ENCODE data around the gene PCMT1. TPM values are rescaled to one million over a fixed set of nuclear protein-coding genes. Genes with fewer than 3 reads are reported as not detected.
"Not testable (repeated sequence)": the region's sequence is repeated elsewhere in the genome, so short reads cannot be mapped to it uniquely, and the experiment has no call there.

Gene PCMT1
- total RNA-seq, 4 donors from 2014 or later, result 25.8 to 97.3 (median 64.4) TPM

GRCh38 chr6:149751239-149751638 lies 1.7 kb downstream of the PCMT1 start:
- peak overlapping the region in 1 of 4 donors; percentile 74 for H3K4me3 ChIP-seq
- H3K27ac ChIP-seq, result peak overlapping the region in 1 of 4 donors; percentile 95
- intact Hi-C loops (cut with DNase I; ENCODE audit: low total_unique reads) (loop anchor here (5.0 kb wide), 1 partner anchor 1621 kb away; no protein-coding TSS in a partner anchor), in situ Hi-C loops (cut with MboI; ENCODE audit: low pct_ligation_motif_present in 1 of 4, low pct_unique_long_range_greater_than_20kb in 1 of 4, low sequenced_read_pairs in 3 of 4) (no loop called here)
- no peak for DNase-seq
- H3K4me1 ChIP-seq, result peaks cover 9 to 32% (median 27%) of the 10 kb centered on the region in 4 donors
- no peak for TF ChIP-seq POLR2A (IDR thresholded peaks at IDR 0.05)
- TF ChIP-seq POLR2AphosphoS5 (IDR thresholded peaks at IDR 0.05), result no peak
- H3K27me3 ChIP-seq, result no peaks in the 10 kb centered on the region
- H3K9me3 ChIP-seq, result no peaks in the 10 kb centered on the region
- WGBS, 2 donors (ENCODE audit: low coverage in 1 of 2), result 81 to 100% methylated on average over 2 to 8 of the region's 8 CpGs
- no peaks in the 10 kb centered on the region for H3K36me3 ChIP-seq

DNA sequence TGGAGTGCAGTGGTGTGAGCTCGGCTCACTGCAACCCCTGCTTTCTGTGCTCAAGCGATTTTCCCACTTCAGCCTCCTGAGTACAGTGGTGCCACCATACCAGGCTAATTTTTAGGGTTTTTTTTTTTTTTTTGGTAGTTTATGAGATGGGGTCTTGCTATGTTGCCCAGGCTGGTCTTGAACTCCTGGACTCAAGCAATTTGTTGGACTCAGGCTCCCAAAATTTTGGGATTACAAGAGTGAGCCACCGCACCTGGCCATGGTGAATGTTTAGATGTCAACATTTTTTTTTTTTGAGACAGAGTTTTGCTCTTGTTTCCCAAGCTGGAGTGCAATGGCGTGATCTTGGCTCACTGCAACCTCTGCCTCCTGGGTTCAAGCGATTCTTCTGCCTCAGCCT lies 2.4 kb downstream of the PCMT1 start:
- H3K27ac ChIP-seq; in situ Hi-C loops (cut with MboI; ENCODE audit: low pct_ligation_motif_present in 1 of 4, low pct_unique_long_range_greater_than_20kb in 1 of 4, low sequenced_read_pairs in 3 of 4); DNase-seq; H3K27me3 ChIP-seq; H3K36me3 ChIP-seq; H3K4me3 ChIP-seq; H3K9me3 ChIP-seq: not testable (repeated sequence)
- WGBS, 2 donors (ENCODE audit: low coverage in 1 of 2), result 98 to 100% methylated on average over 1 to 5 of the region's 5 CpGs
- intact Hi-C loops (cut with DNase I; ENCODE audit: low total_unique reads), result loop anchor here (5.0 kb wide), 1 partner anchor 1620 kb away; no protein-coding TSS in a partner anchor
- peaks cover 9 to 28% (median 25%) of the 10 kb centered on the region in 4 donors for H3K4me1 ChIP-seq

DNA sequence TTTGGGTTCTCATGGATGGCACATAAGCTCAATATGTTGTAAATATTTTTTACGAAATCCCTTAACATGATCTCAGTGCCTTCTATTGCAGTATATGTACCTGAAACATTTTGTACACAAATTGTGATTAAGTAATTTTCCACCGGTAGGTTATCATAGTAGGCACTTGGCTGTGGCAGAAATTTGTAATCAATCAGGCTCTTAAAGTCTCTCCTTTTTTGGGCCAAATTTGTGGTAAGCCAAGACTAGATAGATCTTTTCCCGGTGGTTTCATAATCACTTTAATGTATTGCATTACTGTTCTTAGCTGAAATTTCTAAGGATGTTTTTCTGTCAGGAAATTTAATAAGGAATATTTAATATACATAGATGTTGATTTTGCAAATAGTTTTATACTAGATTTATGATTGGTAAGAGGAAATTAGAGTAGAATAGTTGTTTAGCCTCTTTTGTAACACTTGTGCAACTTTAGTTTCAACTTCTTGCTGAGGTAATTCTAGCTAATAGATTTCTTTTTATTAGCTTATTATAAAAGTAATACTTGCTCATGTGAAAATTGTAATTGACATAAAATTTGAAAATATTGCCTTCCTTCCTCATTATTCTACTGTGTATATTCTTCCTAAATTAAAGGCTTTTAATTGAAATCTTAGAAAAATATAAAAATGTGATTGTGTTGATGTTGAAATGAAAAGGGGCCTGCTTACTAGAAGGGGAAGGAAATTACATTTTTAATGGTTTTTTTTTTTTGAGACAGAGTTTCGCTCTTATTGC lies 3.2 kb downstream of the PCMT1 start:
- intact Hi-C loops (cut with DNase I; ENCODE audit: low total_unique reads), result loop anchor here (5.0 kb wide), 1 partner anchor 1620 kb away; no protein-coding TSS in a partner anchor
- TF ChIP-seq POLR2A (IDR thresholded peaks at IDR 0.05) (no peak), POLR2AphosphoS5 (IDR thresholded peaks at IDR 0.05) (no peak), EP300 (IDR thresholded peaks at IDR 0.05; ENCODE audit: low read depth) (no peak)
- TF ChIP-seq, protein P1, sequence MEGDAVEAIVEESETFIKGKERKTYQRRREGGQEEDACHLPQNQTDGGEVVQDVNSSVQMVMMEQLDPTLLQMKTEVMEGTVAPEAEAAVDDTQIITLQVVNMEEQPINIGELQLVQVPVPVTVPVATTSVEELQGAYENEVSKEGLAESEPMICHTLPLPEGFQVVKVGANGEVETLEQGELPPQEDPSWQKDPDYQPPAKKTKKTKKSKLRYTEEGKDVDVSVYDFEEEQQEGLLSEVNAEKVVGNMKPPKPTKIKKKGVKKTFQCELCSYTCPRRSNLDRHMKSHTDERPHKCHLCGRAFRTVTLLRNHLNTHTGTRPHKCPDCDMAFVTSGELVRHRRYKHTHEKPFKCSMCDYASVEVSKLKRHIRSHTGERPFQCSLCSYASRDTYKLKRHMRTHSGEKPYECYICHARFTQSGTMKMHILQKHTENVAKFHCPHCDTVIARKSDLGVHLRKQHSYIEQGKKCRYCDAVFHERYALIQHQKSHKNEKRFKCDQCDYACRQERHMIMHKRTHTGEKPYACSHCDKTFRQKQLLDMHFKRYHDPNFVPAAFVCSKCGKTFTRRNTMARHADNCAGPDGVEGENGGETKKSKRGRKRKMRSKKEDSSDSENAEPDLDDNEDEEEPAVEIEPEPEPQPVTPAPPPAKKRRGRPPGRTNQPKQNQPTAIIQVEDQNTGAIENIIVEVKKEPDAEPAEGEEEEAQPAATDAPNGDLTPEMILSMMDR (IDR thresholded peaks at IDR 0.05), result no peak
- in situ Hi-C loops (cut with MboI; ENCODE audit: low pct_ligation_motif_present in 1 of 4, low pct_unique_long_range_greater_than_20kb in 1 of 4, low sequenced_read_pairs in 3 of 4), result no loop called here
- Histone ChIP-seq H3K27ac (peak overlapping the region in 1 of 4 donors; percentile 9), H3K27me3 (no peaks in the 10 kb centered on the region), H3K9me3 (no peaks in the 10 kb centered on the region), H3K36me3 (no peaks in the 10 kb centered on the region), H3K4me3 (no peak overlapping the region), H3K4me1 (peaks cover 9 to 28% (median 24%) of the 10 kb centered on the region in 4 donors)
- DNase-seq, result no peak
- WGBS, 2 donors (ENCODE audit: low coverage in 1 of 2), result 84 to 92% methylated on average over 4 of the region's 4 CpGs

GRCh38 chr6:149753374-149753637 lies 3.8 kb downstream of the PCMT1 start:
- DNase-seq; H3K27me3 ChIP-seq; in situ Hi-C loops (cut with MboI; ENCODE audit: low pct_ligation_motif_present in 1 of 4, low pct_unique_long_range_greater_than_20kb in 1 of 4, low sequenced_read_pairs in 3 of 4); H3K4me3 ChIP-seq; H3K36me3 ChIP-seq; H3K9me3 ChIP-seq: not testable (repeated sequence)
- whole genome bisulfite sequencing, 2 donors (ENCODE audit: low coverage in 1 of 2), result 91 to 96% methylated on average over 3 of the region's 3 CpGs
- intact Hi-C loops (cut with DNase I; ENCODE audit: low total_unique reads), result loop anchor here (5.0 kb wide), 1 partner anchor 1619 kb away; no protein-coding TSS in a partner anchor
- Histone ChIP-seq H3K27ac (peak overlapping the region in 1 of 4 donors; percentile 9), H3K4me1 (peaks cover 9 to 28% (median 24%) of the 10 kb centered on the region in 4 donors)

DNA sequence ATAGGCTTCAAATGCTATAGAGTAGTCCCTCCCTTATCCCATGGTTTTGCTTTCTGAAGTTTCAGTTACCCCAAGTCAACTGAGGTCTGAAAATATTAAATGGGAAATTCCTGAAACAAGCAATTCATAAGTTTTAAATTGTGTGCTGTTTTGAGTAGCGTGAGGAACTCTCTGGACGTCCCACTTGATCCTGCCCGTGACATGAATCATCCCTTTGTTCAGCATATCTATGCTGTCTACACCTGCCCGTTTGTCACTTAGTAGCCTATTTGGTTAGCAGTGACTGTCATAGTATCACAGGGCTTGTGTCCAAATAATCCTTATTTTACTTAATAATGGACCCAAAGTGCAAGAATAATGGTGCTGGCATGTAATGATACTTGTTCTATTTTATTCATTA lies 5.0 kb downstream of the PCMT1 start:
- TF ChIP-seq, protein P1 (IDR thresholded peaks at IDR 0.05), result no peak
- TF ChIP-seq POLR2A (IDR thresholded peaks at IDR 0.05) (no peak), EP300 (IDR thresholded peaks at IDR 0.05; ENCODE audit: low read depth) (no peak), POLR2AphosphoS5 (IDR thresholded peaks at IDR 0.05) (no peak)

More for the DNA sequence above, 5.0 kb downstream of the PCMT1 start:
- Histone ChIP-seq H3K36me3 (no peaks in the 10 kb centered on the region), H3K4me1 (peaks cover 9 to 28% (median 22%) of the 10 kb centered on the region in 4 donors), H3K27ac (no peak overlapping the region), H3K4me3 (no peak overlapping the region), H3K27me3 (no peaks in the 10 kb centered on the region), H3K9me3 (no peaks in the 10 kb centered on the region)
- intact Hi-C loops (cut with DNase I; ENCODE audit: low total_unique reads), result loop anchor here (5.0 kb wide), 1 partner anchor 1618 kb away; no protein-coding TSS in a partner anchor
- no peak for DNase-seq
- 80 to 87% methylated on average over 1 to 4 of the region's 4 CpGs for WGBS, 2 donors (ENCODE audit: low coverage in 1 of 2)
- in situ Hi-C loops (cut with MboI; ENCODE audit: low pct_ligation_motif_present in 1 of 4, low pct_unique_long_range_greater_than_20kb in 1 of 4, low sequenced_read_pairs in 3 of 4), result no loop called here

All from transverse colon (tissue), 4 donors.